OCI-LY7 (cell line): ENCODE measurements around the gene USO1. TPM values are rescaled to one million over a fixed set of nuclear protein-coding genes. Genes with fewer than 3 reads are reported as not detected.

ENCODE experiments used
- BruUV-seq: library from RNA; stranded (reverse); fragments of 400-500 nt; replicated peaks from 2 replicates; lab custom pipeline; 2021; lab: Mats Ljungman, UMichigan
- CTCF ChIA-PET: fragments of 300-600 bp; sonication (Branson Sonifier 250); formaldehyde crosslinking; loops from one replicate; lab custom pipeline; 2022; ENCODE audit warnings: antibody characterized with exemption; ENCODE audit not compliant: unreplicated experiment; lab: Charles Lee
- POLR2A ChIA-PET: fragments of 300-600 bp; sonication (Branson Sonifier 250); formaldehyde crosslinking; loops from one replicate; lab custom pipeline; 2022; ENCODE audit warnings: antibody characterized with exemption; lab: Charles Lee
- DNase-seq: peaks from one replicate; pipeline ENCODE4 v3.0.0-alpha.2; 2015; ENCODE audit warnings: low spot score
- H2AFZ ChIP-seq: fragments of 200-600 bp; sonication (generic), shearing (Covaris generic); 2 replicates; pipeline ENCODE4 v1.6.1; 2014; ENCODE audit warnings: mild to moderate bottlenecking, antibody characterized with exemption, low read length, moderate library complexity
- H3K27ac ChIP-seq: fragments of 200-600 bp; sonication (generic); 2 replicates; pipeline ENCODE4 v1.5.1; 2014; ENCODE audit warnings: mixed run types, low read depth, mild to moderate bottlenecking, moderate library complexity, low read length, inconsistent platforms; ENCODE audit not compliant: poor library complexity, severe bottlenecking
- H3K36me3 ChIP-seq: fragments of 200-600 bp; sonication (generic); 2 replicates; pipeline ENCODE4 v1.6.1; 2014; ENCODE audit warnings: mild to moderate bottlenecking, antibody characterized with exemption, low read length, moderate library complexity, mixed read lengths; ENCODE audit not compliant: insufficient read depth
- H3K4me1 ChIP-seq: fragments of 200-600 bp; sonication (generic); 2 replicates; pipeline ENCODE4 v1.5.1; 2014; ENCODE audit warnings: mild to moderate bottlenecking, low read length; ENCODE audit not compliant: insufficient read depth, poor library complexity, severe bottlenecking
- H3K4me2 ChIP-seq: fragments of 200-600 bp; sonication (generic); 2 replicates; pipeline ENCODE4 v1.6.1; 2014; ENCODE audit warnings: mild to moderate bottlenecking, low read length
- H3K4me3 ChIP-seq: fragments of 200-600 bp; sonication (generic); 2 replicates; pipeline ENCODE4 v1.5.1; 2014; ENCODE audit warnings: mild to moderate bottlenecking, low read depth, low read length; ENCODE audit not compliant: poor library complexity, severe bottlenecking
- H3K79me2 ChIP-seq: fragments of 200-600 bp; sonication (generic); 2 replicates; pipeline ENCODE4 v1.6.1; 2016; ENCODE audit warnings: low read depth, mild to moderate bottlenecking, low read length, moderate library complexity, mixed read lengths; ENCODE audit not compliant: insufficient read depth
- H3K9me2 ChIP-seq: fragments of 200-600 bp; sonication (generic); 2 replicates; pipeline ENCODE4 v1.6.1; 2016; ENCODE audit warnings: mild to moderate bottlenecking, low read length, mixed read lengths; ENCODE audit not compliant: insufficient read depth
- H3K9me3 ChIP-seq: fragments of 200-600 bp; sonication (generic); 2 replicates; pipeline ENCODE4 v1.6.1; 2014; ENCODE audit warnings: mild to moderate bottlenecking, mixed run types, low read length, mixed read lengths
- H4K20me1 ChIP-seq: fragments of 200-600 bp; sonication (generic); 2 replicates; pipeline ENCODE4 v1.6.1; 2014; ENCODE audit warnings: mild to moderate bottlenecking, antibody characterized with exemption, low read length, moderate library complexity, mixed read lengths; ENCODE audit not compliant: insufficient read depth
- CTCF ChIP-seq: fragments of 200-600 bp; sonication (generic); conservative IDR thresholded peaks from 2 replicates; pipeline ENCODE4 v1.5.1; 2014; ENCODE audit warnings: mild to moderate bottlenecking, antibody characterized with exemption, low read length, moderate library complexity, mixed read lengths
- EZH2phosphoT487 ChIP-seq: fragments of 200-600 bp; sonication (generic); IDR thresholded peaks from 2 replicates; pipeline ENCODE4 v1.6.1; 2018; ENCODE audit warnings: low read depth, borderline replicate concordance, mild to moderate bottlenecking, mixed run types, antibody characterized with exemption, low read length, moderate library complexity, mixed read lengths
- intact Hi-C: fragments of 100-400 bp; cut with micrococcal nuclease; formaldehyde crosslinking; loops from one replicate; pipeline ENCODE4 v1.10.0; 2022; ENCODE audit not compliant: unreplicated experiment
- total RNA-seq, 2 experiments: library from RNA; depleted of rRNA in 1 of 2; stranded (reverse); fragments of >200 nt in 1 of 2; shearing (Covaris generic) in 1 of 2; gene quantifications; 2 replicates each; pipeline ENCODE4 v1.2.3, GENCODE V29; 2014 to 2022

USO1 gene
- total RNA-seq, 2 experiments from 2014 or later, result 38.0 to 54.6 TPM

- DNase-seq, result no peak
- H4K20me1 ChIP-seq, result no peaks in the 10 kb centered on the region
- ChIA-PET POLR2A (interaction anchor here (1.1 to 1.8 kb wide), 4 partner anchors 11 to 102 kb away, joined by 4 to 9 read pairs (median 5); partner anchors contain the start of gene USO1), CTCF (interaction anchor here (0.9 to 1.5 kb wide), 3 partner anchors 13 to 120 kb away, joined by 3 to 4 read pairs (median 4); partner anchors contain the start of gene USO1)
- no peaks in the 10 kb centered on the region for H3K36me3 ChIP-seq
- H3K9me2 ChIP-seq, result no peaks in the 10 kb centered on the region
- H3K27ac ChIP-seq, result no peak overlapping the region
- no peak for TF ChIP-seq CTCF
- no peak for TF ChIP-seq EZH2phosphoT487
- no peaks in the 10 kb centered on the region for H3K4me1 ChIP-seq
- intact Hi-C loops, result no loop called here
- H3K9me3 ChIP-seq, result no peaks in the 10 kb centered on the region
- no TSS peak for BruUV-seq
- no peaks in the 10 kb centered on the region for H3K79me2 ChIP-seq
- no peak overlapping the region for H3K4me3 ChIP-seq
- no peak overlapping the region for H2AFZ ChIP-seq
- H3K4me2 ChIP-seq, result no peak overlapping the region
Observed at GRCh38 chr4:75710246-75710645, 14.1 kb upstream of the USO1 start.

DNA sequence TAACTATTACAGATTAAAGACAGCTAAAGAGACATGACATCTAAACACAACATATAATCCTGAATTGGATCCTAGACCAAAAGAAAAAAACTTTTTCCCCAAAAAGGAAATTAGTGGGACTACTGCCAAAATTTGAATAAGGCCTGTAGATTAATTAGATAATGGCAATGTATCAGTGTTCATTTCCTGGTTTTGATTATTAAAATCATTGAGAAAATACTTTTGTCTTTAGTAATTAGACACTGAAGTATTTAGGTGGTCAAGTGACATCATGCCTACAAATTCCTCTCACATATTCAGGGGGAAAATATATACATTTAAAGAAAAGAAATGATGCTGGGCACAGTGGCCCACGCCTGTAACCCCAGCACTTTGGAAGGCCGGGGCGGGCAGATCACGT, 10.4 kb upstream of the USO1 start:
- no peaks in the 10 kb centered on the region for H4K20me1 ChIP-seq
- H3K36me3 ChIP-seq, result peaks cover 6% of the 10 kb centered on the region
- DNase-seq, result no peak
- POLR2A ChIA-PET, result no interaction called here
- BruUV-seq, result no TSS peak
- no peaks in the 10 kb centered on the region for H3K4me1 ChIP-seq
- no peaks in the 10 kb centered on the region for H3K79me2 ChIP-seq
- CTCF ChIA-PET, result no interaction called here
- no peaks in the 10 kb centered on the region for H3K9me2 ChIP-seq
- no peak overlapping the region for H3K4me3 ChIP-seq
- no peak overlapping the region for H3K4me2 ChIP-seq
- H3K27ac ChIP-seq, result no peak overlapping the region
- no peaks in the 10 kb centered on the region for H3K9me3 ChIP-seq
- no peak overlapping the region for H2AFZ ChIP-seq
- intact Hi-C loops, result no loop called here
- TF ChIP-seq EZH2phosphoT487 (no peak), CTCF (no peak)

DNA sequence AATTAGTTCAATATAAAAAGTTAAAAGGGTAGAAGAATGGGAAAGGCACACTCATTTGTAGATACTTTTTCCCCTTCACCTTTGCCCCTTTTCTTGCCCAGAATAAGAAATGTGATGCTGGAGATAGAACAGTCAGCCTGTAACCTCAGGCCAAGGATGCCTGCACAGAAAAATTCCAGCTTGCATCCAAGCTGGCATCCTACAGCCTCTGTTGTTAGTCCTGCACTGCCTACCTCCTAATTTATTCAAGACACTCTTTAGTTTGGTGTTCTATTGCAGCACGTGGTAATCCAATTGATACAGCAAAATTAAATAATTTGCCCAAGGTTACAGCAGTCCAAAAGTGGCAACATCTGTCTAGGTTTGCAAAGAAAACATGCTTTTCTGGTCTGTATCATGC, 9.7 kb upstream of the USO1 start:
- peaks cover 6% of the 10 kb centered on the region for H3K36me3 ChIP-seq
- ChIA-PET CTCF (interaction anchor here (0.8 kb wide), 1 partner anchor 9 kb away, joined by 4 read pairs; the partner anchor contains the start of gene USO1), POLR2A (interaction anchor here (0.8 kb wide), 1 partner anchor 41 kb away, joined by 3 read pairs; the partner anchor contains the start of gene G3BP2)
- TF ChIP-seq EZH2phosphoT487, result no peak
- TF ChIP-seq CTCF, result no peak
- no peak overlapping the region for H3K4me2 ChIP-seq
- no peak for DNase-seq
- intact Hi-C loops, result no loop called here
- H3K4me1 ChIP-seq, result no peaks in the 10 kb centered on the region
- no peaks in the 10 kb centered on the region for H3K9me2 ChIP-seq
- no TSS peak for BruUV-seq
- H3K79me2 ChIP-seq, result no peaks in the 10 kb centered on the region
- H3K9me3 ChIP-seq, result no peaks in the 10 kb centered on the region
- H4K20me1 ChIP-seq, result no peaks in the 10 kb centered on the region
- H3K27ac ChIP-seq, result no peak overlapping the region
- no peak overlapping the region for H2AFZ ChIP-seq
- H3K4me3 ChIP-seq, result no peak overlapping the region
